Skeletal muscle satellite cell (primary cell): ENCODE data around the gene THBS2.
"Not testable (repeated sequence)": the region's sequence is repeated elsewhere in the genome, so short reads cannot be mapped to it uniquely, and the experiment has no call there.

ENCODE experiments used
- H3K27me3 ChIP-seq: 2 replicates; pipeline ENCODE4 v1.7.0; 2013; ENCODE audit warnings: low read length; ENCODE audit not compliant: control insufficient read depth, insufficient read depth
- H3K36me3 ChIP-seq: 2 replicates; pipeline ENCODE4 v1.7.0; 2013; ENCODE audit warnings: mild to moderate bottlenecking, control low read depth, low read length; ENCODE audit not compliant: insufficient read depth
- H3K4me1 ChIP-seq: 2 replicates; pipeline ENCODE4 v1.7.0; 2013; ENCODE audit warnings: low read length; ENCODE audit not compliant: control insufficient read depth, insufficient read depth
- H3K4me2 ChIP-seq: 2 replicates; pipeline ENCODE4 v1.7.0; 2013; ENCODE audit warnings: mild to moderate bottlenecking, low read length
- H3K4me3 ChIP-seq: 2 replicates; pipeline ENCODE4 v1.7.0; 2013; ENCODE audit warnings: low read length
- H3K9ac ChIP-seq: 2 replicates; pipeline ENCODE4 v1.7.0; 2013; ENCODE audit warnings: mild to moderate bottlenecking, low read depth, low read length, moderate library complexity
- H3K9me3 ChIP-seq: replicated peaks from 2 replicates; pipeline ENCODE4 v1.7.0; 2013; ENCODE audit warnings: mild to moderate bottlenecking, control low read depth, low read length

The THBS2 gene

DNA sequence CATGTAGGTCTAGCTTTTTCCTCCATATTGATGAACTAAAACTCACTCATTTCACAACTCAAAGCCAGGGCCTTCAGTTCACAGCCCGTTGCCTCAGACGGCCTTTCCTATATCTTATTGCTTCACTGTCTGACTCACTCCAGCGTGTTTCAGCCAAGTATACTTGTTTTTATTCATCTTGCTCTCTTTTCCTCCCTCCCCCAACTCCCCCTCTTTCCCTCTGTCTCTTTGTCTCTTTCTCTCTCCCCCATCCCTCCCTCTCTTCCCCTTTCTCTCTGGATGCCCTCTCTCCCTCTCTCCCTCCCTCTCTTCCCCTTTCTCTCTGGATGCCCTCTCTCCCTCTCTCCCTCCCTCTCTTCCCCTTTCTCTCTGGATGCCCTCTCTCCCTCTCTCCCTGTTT is 38.9 kb downstream of the THBS2 start:
- H3K27me3 ChIP-seq, H3K36me3 ChIP-seq, H3K4me3 ChIP-seq, H3K9me3 ChIP-seq: not testable (repeated sequence)
- peak overlapping the region; percentile 71 for H3K9ac ChIP-seq
- H3K4me1 ChIP-seq: peaks cover 30% of the 10 kb centered on the region
- peak overlapping the region; percentile 56 for H3K4me2 ChIP-seq

GRCh38 chr6:169213814-169214520 is 39.7 kb downstream of the THBS2 start:
- Histone ChIP-seq H3K36me3 (no peaks in the 10 kb centered on the region), H3K27me3 (no peaks in the 10 kb centered on the region), H3K4me2 (peak overlapping the region; percentile 78), H3K9ac (peak overlapping the region; percentile 85), H3K9me3 (no peaks in the 10 kb centered on the region), H3K4me3 (peak overlapping the region; percentile 59), H3K4me1 (peaks cover 30% of the 10 kb centered on the region)

DNA sequence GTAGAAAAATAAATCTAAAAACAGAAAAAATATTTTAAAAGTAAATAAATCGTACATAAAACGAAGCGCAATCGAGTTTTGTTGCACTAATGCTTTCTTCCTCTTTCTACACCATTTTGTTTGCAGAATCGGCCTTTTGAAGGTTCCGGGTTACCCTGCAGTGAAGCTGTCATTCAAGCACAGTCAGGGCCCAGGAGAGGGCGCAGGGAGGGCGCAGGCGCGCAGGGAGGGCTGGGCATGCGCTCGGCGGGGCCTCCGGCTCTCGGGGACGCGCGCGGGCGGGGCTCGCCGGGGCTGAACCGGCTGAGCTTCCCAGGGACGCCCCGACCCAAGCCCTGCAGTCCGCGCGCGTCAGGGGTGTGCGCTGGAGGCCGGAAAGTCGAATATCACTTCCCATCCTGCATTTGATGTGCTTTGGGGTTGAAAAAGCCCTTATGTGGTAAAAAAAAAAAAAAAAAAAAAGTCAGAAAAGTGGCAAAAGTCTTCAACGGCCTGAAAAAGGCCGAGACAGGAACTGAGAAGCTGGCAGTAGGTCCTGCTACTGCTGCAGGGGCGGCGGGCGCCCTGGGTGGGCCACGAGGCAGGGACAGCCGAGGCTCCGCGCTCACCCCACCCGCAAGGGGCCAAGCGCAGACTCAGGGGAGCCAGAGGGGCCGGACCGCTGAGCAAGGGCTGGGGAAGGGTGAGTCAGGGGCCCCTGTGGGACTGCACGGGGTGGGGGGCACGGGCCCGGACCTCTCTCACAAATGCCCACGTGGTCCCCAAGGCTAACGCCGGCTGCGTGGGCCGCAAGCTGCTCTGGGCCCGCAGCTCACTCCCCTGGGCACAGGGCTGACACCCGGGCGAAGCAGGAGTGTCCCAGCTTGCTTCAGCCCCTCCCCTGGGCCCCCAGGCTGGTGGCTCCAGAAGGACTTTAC is 40.5 kb downstream of the THBS2 start:
- H3K9me3 ChIP-seq: no peaks in the 10 kb centered on the region
- peak overlapping the region; percentile 85 for H3K9ac ChIP-seq
- H3K4me2 ChIP-seq: peak overlapping the region; percentile 78
- H3K36me3 ChIP-seq: no peaks in the 10 kb centered on the region
- peak overlapping the region; percentile 59 for H3K4me3 ChIP-seq
- H3K27me3 ChIP-seq: no peaks in the 10 kb centered on the region
- H3K4me1 ChIP-seq: peaks cover 30% of the 10 kb centered on the region

DNA sequence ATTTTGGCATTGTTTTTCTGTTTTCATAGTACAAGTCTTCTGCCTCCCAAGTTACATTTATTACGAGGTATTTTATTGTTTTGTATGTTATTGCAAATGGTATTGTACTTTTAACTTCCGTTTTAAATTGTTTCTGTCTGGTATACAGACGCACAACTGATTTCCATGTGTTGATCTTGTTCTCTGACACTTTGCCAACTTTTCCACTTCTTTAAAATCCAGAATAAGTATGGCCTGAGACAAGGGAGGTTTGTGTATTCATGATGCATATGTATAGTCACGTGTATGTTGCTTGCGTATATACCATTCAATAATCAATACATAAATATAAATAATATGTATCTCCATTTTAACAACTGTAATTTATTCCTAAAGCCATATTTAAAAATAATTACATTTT is 41.2 kb downstream of the THBS2 start:
- Histone ChIP-seq H3K9ac (peak overlapping the region; percentile 58), H3K4me2 (peak overlapping the region; percentile 78), H3K27me3 (no peaks in the 10 kb centered on the region), H3K9me3 (no peaks in the 10 kb centered on the region), H3K4me3 (peak overlapping the region; percentile 53), H3K36me3 (no peaks in the 10 kb centered on the region), H3K4me1 (peaks cover 30% of the 10 kb centered on the region)

GRCh38 chr6:169211881-169212280 is 41.8 kb downstream of the THBS2 start:
- no peak overlapping the region for H3K9ac ChIP-seq
- no peaks in the 10 kb centered on the region for H3K9me3 ChIP-seq
- peaks cover 30% of the 10 kb centered on the region for H3K4me1 ChIP-seq

DNA sequence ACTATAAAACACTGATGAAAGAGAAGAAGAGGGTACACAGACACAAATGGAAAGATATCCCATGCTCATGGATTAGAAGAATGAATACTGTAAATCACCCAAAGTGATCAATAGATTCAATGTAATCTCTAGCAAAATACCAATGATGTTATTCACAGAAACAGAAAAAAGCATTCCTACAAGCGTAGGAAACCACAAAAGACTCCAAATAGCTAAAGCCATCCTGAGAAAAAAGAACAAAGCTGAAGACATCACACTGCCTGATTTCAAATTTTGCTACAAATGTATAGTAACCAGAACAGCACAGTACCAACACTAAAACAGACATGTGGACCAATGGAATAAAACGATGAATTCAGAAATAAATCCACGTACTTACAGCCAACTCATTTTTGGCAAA is 43.0 kb downstream of the THBS2 start:
- H3K27me3 ChIP-seq: no peaks in the 10 kb centered on the region
- H3K9ac ChIP-seq: no peak overlapping the region
- no peak overlapping the region for H3K4me2 ChIP-seq
- H3K9me3 ChIP-seq: no peaks in the 10 kb centered on the region
- peaks cover 30% of the 10 kb centered on the region for H3K4me1 ChIP-seq
- H3K36me3 ChIP-seq: no peaks in the 10 kb centered on the region
- no peak overlapping the region for H3K4me3 ChIP-seq

More at GRCh38 chr6:169211881-169212280, 41.8 kb downstream of the THBS2 start:
- H3K4me2 ChIP-seq: no peak overlapping the region
- no peak overlapping the region for H3K4me3 ChIP-seq
- H3K36me3 ChIP-seq: no peaks in the 10 kb centered on the region
- H3K27me3 ChIP-seq: no peaks in the 10 kb centered on the region

- H3K4me3 ChIP-seq: no peak overlapping the region
- H3K9me3 ChIP-seq: no peaks in the 10 kb centered on the region
- H3K27me3 ChIP-seq: no peaks in the 10 kb centered on the region
- peaks cover 6% of the 10 kb centered on the region for H3K4me1 ChIP-seq
- H3K36me3 ChIP-seq: no peaks in the 10 kb centered on the region
- H3K9ac ChIP-seq: no peak overlapping the region
- H3K4me2 ChIP-seq: no peak overlapping the region
Measured at GRCh38 chr6:169208011-169208410, 45.6 kb downstream of the THBS2 start.

- peaks cover 3% of the 10 kb centered on the region for H3K4me1 ChIP-seq
- no peak overlapping the region for H3K9ac ChIP-seq
- no peaks in the 10 kb centered on the region for H3K9me3 ChIP-seq
- H3K36me3 ChIP-seq: no peaks in the 10 kb centered on the region
- H3K27me3 ChIP-seq: no peaks in the 10 kb centered on the region
- no peak overlapping the region for H3K4me3 ChIP-seq
- H3K4me2 ChIP-seq: no peak overlapping the region
Measured at GRCh38 chr6:169207482-169207881, 46.2 kb downstream of the THBS2 start.

GRCh38 chr6:169205176-169206160 is 48.2 kb downstream of the THBS2 start:
- no peaks in the 10 kb centered on the region for H3K27me3 ChIP-seq
- H3K4me3 ChIP-seq: no peak overlapping the region
- H3K9ac ChIP-seq: no peak overlapping the region
- H3K4me1 ChIP-seq: no peaks in the 10 kb centered on the region
- H3K9me3 ChIP-seq: no peaks in the 10 kb centered on the region
- no peaks in the 10 kb centered on the region for H3K36me3 ChIP-seq
- H3K4me2 ChIP-seq: no peak overlapping the region

GRCh38 chr6:169204167-169204566 is 49.5 kb downstream of the THBS2 start:
- Histone ChIP-seq H3K4me3 (no peak overlapping the region), H3K4me2 (no peak overlapping the region), H3K4me1 (no peaks in the 10 kb centered on the region), H3K27me3 (no peaks in the 10 kb centered on the region), H3K36me3 (no peaks in the 10 kb centered on the region), H3K9ac (no peak overlapping the region), H3K9me3 (no peaks in the 10 kb centered on the region)

- Histone ChIP-seq H3K36me3 (no peaks in the 10 kb centered on the region), H3K27me3 (no peaks in the 10 kb centered on the region), H3K4me1 (no peaks in the 10 kb centered on the region), H3K9me3 (no peaks in the 10 kb centered on the region), H3K9ac (no peak overlapping the region), H3K4me2 (no peak overlapping the region), H3K4me3 (no peak overlapping the region)
Measured at GRCh38 chr6:169201985-169202384, 51.7 kb downstream of the THBS2 start.
